ENCODE measurements around the gene FAM110D.
A peak's percentile ranks its signal among the peaks of the same experiment; 100 is the strongest.

The FAM110D gene

DNA sequence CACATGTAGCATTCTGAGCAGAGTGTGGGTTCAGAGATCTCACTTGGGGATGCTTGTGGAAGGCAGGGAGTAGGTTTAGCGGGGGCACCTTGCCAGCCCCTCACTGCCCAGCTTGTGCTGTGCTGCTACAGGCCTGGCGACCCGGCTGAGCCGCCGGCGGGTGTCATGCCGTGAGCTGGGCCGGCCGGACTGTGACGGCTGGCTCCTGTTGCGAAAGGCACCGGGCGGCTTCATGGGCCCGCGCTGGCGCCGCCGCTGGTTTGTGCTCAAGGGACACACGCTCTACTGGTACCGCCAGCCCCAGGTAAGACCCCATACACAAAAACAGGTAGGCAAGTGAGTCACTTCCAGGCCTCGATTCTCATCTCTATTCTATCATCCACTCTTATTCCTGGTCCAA, 26.0 kb downstream of the FAM110D start:
- no peak for DNase-seq

DNA sequence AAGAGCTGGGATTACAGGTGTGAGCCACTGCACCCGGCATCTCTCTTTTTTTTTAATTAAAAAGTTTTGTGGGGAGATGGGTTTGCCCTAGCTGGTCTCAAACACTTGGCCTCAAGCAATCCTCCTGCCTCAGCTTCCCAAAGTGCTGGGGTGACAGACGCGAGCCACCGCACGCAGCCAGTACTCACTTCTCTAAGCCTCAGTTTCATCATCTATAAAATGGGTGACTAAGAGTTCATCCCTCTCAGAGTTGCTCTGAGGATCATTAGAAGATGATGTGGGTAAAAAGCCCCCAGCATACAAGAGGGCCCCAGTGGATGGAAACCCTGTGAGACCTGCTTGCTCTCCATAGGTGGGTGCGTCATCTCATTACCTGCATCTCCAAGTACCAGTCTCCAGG, 29.0 kb downstream of the FAM110D start:
- DNase-seq = no peak

DNA sequence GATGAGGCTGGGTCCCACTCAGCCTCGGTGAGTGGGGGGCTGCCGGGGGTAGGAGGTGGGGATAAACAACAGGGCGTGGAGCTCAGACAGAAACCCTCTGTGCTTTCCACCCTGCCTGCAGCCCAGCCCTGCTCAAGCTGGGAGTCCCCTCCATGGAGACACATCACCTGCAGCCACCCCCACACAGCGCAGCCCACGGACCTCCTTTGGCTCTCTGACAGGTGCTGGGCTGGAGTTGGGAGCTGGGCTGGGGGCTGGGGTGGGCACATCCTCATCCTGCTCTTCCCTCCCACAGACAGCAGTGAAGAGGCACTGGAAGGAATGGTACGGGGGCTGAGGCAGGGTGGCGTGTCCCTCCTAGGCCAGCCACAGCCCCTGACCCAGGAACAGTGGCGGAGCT, 29.6 kb downstream of the FAM110D start:
- no peak for DNase-seq

DNA sequence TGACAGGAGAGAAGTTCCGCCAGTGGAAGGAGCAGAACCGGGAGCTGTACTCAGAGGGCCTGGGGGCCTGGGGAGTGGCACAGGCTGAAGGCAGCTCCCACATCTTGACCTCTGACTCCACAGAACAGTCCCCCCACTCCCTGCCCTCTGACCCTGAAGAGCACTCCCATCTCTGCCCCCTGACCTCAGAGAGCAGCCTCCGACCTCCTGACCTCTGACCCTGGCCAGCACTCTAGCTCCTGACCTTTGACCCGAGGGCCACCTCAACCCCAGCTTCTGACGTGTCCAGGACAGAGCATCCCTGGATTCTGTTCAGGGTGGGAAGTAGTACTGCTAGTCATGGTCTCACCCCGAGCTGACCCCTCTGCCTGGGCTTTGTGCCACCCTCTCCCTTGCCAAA, 30.5 kb downstream of the FAM110D start:
- no peak for DNase-seq

DNA sequence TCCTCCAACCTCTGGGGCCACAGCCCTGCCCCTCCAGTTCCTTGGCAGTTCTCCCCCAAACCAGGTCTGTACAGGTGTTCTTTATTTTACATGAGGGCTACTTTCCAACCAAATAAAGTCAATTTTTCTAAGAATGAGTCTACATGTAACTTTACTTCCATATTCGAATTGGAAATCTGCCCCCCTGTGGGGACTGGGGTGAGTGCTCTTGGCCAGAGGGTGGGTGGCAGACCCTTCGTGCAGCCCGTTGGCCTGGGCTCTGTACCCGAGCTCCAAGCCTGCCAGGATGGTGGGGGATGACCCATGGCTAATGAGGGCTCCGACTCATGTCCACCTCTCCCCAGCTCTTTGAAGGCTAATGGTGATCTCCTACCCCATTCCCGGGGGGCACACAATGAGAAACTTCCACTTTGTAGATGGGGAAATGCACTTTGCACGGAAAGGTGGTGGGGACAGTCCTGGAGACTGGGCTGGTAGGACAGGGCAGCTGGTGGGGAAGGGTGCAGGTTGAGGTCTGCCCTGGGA, 30.9 kb downstream of the FAM110D start:
- no peak for DNase-seq

DNA sequence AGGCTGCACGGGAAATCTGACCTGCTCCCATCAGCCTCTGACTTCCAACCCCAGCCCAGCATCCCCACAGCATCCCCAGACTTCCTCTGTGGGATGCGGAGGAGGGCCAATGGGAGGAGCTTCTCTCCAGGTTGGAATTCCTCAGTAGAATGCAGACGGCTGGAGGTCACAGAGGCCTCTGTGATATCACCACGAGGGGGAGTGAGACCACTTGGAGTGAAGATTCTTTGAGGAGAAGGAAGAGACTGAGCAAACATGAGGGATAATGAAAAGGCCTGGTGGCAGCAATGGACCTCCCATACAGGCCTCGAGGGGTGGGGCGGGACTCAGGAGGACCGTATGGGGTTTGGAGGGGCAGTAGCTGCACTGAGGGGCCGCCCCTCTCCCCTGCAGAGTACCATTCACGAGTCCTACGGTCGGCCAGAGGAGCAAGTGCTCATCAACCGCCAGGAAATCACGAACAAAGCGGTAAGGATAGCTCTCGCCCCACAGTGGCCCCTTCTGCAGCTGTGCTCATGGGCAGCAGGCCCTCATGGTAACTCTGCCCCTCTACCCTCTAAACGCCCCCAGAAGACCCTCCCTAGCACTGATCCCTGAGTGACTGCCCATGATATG, 31.6 kb downstream of the FAM110D start, which contains the start of gene CATSPER4:
Gene CATSPER4 (plus strand): TSS at position 230 of the 615 bp plus-strand sequence. CDS start 26 bp downstream, at position 256.
- DNase-seq = peak; percentile 38

DNA sequence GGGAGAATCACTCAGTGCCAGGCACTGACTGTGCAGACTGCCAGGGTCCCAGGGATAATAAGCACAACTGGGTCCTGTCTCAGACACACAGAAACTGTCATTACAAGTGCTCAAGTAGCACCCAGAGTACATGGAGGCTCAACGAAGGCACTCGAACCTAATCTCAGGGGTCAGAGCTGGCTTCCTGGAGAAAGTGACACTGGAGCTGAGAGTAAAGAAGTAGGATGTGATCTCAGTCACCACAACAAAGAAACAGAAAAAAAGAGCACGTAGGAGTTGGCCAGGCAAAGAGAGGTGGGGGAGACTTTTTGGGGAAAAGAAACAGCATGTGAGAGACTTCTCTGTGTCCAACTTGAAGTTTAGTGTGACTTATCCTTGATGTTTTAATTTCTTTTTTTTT, 32.9 kb downstream of the FAM110D start:
- no peak for DNase-seq

DNA sequence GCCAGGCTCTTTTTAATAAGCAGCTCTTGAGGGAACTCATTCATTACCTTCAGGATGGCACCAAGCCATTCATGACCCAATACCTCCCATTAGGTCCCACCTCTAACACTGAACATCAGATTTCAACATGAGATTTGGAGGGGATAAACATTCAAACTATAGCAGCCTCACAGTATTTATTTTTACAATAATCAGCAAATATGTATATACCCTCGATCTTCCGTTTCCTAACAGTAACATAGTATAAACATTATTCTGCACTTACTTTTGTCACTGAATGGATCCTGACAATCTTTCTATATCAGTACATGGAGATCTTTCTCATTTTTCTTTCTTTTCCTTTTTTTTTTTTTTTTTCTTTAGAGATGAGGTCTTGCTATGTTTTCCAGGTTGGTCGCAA, 36.9 kb downstream of the FAM110D start:
- no peak for DNase-seq

DNA sequence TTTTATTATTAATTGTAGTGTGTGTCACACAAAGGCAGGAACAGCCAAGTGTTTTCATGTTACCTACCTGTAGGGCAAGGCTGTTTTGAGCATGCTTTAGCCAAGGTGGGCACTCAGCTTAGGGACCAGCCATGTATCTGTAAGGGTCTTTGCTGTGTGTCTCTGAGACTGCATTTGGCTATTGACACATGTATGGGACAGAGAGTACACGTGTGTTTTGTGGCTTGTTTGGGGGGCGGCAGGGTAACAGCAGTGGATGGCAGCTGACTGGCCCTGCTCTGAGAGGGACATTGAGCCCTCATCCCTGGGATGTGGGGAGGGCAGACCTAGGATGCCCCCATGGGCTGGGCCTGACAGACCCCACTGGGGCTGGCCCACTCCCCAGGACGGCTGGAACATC, 38.4 kb downstream of the FAM110D start:
- DNase-seq = no peak

DNA sequence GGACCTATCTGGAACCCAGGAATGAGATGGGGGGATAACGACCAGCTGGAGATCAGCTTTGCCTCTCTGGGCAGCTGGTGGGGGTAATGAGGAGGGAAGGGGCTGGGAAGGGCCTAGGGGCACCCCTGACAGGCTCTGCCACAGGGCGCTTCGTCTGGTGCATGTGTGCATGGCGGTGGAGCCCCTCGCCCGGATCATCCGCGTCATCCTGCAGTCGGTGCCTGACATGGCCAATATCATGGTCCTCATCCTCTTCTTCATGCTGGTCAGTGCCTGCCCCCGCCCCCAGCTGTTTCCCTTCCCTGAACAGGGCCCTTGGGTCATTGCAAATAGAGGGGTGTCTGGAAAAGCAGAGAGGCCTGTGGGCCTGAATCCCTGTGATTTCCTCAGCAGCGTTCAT, 38.9 kb downstream of the FAM110D start:
- DNase-seq = no peak

DNA sequence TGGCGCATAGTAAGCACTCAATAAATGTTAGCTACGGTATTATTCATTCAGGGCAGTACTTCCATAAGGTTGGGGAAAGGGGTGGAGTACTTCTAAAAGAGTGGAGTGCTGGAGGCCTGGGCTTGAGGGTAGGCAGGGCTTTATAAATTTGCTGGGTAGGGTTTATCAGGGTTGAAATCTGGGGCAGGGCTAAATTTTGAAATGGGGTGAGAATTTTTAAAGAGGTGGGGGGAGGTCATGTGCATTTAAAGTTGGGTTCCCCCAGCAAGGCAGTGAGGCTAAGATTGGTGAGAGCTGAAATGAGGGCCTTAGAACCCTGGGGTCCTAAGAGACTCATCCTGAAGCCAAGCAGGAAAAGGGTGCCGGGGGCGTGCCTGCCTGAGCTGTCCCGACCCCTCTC, 41.5 kb downstream of the FAM110D start:
- no peak for DNase-seq

DNA sequence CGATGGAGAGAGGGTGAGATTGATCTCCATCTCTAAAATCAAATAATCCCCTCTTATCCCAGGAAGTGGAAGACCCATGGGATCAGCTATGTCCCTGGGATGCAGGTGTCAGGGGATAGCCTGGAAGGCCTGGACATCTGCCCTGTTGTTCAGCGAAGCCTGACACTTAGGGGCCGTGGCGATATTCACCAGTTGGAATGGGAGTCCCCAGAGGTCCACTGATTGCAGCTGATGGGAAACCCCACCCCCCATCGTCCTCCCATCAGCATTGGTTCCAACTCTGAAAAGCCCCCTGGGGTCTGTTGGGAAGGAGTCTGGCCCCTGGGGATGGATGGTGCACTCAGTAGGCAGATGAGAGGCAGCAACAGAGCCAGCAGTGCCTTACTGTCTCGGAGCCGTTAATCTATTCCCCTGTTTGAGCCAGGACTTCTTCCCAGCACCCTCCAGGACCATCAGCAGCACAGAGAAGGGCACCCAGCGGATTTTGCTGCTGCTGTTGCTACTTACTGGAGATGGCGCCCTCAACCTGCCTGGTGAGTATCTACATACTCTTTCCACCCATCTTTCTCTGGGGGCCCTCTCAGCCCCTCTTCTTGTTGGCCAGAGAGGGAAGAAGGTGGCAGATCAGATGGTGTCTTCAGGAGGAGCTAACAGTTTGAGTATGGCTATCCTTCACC, 44.9 kb downstream of the FAM110D start:
- no peak for DNase-seq

DNA sequence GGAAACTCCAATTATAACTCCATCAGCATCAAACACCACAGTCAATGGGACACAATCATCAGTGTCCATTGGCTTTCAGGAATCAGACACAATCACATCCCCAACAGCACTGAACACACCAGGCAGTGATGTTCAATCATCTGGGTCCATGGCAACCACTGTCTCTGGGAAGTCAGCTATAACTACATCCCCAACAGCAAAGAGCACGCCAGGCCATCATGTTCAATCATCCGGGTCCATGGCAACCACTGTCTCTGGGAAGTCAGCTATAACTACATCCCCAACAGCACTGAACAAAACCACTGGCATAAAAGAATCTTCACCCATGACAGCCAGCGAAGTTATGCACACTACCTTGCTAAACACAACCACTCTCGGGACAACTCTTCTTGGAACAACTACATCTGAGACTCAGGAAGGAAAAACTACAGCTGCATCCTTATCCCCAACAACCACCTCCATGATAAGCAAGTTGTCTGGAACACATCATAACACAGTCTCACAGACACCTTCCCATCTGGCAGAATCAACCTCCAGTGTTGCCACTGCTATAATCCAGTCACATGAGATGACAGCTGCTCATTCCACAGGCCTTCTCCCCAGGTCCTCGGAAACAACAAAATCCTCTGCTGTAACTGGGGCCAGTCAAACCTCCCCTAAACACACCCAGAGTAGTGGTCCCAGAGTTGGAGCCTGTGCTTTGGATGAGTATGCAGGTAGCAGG, 51.4 kb downstream of the FAM110D start:
- no peak for DNase-seq

DNA sequence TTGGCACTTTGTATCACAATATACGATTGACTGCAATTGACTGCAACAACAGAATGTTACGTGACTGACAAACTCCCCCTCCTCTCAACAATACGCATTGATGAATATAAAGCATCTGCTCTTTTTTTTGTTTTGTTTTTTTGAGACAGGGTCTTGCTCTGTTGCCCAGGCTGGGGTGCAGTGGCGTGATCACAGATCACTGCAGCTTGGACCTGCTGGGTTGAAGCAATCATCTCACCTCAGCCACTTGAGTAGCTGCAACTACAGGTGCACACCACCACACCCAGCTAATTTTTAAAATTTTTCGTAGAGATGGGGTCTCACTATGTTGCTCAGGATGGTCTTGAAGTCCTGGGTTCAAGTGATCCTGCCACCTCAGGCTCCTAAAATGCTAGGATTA, 53.8 kb downstream of the FAM110D start:
- no peak for DNase-seq

DNA sequence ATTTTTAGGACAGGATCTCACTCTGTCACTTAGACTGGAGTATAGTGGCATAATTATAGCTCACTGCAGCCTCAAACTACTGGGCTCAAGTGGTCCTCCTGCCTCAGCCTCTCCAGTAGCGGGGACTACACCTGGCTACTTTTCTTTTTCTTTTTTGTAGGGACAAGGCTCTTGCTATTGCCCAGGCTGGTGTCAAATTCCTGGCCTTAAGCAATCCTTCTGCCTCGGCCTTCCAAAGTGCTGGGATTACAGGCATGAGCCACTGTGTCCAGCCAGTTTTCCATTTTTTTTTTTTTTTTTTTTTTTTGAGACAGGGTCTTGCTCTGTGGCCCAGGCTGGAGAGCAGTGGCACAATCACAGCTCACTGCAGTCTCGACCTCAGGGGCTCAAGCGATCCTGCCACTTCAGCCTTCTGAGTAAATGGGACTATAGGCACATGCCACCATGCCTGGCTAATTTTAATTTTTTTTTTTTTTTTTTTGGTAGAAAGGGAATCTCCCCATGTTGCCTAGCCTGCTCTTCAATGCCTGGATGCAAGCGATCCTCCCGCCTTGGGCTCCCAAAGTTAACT, 54.5 kb downstream of the FAM110D start:
- no peak for DNase-seq

Data from right kidney (tissue), 1 donor.